ENCODE results near the gene PIM2.

- TF ChIP-seq, protein P1, sequence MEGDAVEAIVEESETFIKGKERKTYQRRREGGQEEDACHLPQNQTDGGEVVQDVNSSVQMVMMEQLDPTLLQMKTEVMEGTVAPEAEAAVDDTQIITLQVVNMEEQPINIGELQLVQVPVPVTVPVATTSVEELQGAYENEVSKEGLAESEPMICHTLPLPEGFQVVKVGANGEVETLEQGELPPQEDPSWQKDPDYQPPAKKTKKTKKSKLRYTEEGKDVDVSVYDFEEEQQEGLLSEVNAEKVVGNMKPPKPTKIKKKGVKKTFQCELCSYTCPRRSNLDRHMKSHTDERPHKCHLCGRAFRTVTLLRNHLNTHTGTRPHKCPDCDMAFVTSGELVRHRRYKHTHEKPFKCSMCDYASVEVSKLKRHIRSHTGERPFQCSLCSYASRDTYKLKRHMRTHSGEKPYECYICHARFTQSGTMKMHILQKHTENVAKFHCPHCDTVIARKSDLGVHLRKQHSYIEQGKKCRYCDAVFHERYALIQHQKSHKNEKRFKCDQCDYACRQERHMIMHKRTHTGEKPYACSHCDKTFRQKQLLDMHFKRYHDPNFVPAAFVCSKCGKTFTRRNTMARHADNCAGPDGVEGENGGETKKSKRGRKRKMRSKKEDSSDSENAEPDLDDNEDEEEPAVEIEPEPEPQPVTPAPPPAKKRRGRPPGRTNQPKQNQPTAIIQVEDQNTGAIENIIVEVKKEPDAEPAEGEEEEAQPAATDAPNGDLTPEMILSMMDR (IDR thresholded peaks at IDR 0.05), result no peak
- TF ChIP-seq POLR2A (IDR thresholded peaks at IDR 0.05), result no peak
Observed at GRCh38 chrX:48920718-48921104, 1.9 kb upstream of the PIM2 start.
